Activated naive CD4-positive, alpha-beta T cell treated with anti-CD3 and anti-CD28 coated beads for 36 hours (primary cell): ENCODE results near the gene CPB1. TPM values are rescaled to one million over a fixed set of nuclear protein-coding genes. Genes with fewer than 3 reads are reported as not detected.

Experiments used
- CTCF ChIA-PET: fragments of 350-600 bp; sonication (Branson Sonifier 250); formaldehyde crosslinking; loops from one replicate; lab custom pipeline; 2021; ENCODE audit warnings: antibody characterized with exemption; lab: Charles Lee
- DNase-seq: peaks from one replicate; pipeline ENCODE4 v3.0.0-alpha.2; 2020
- H3K27ac Mint-ChIP-seq: one replicate; pipeline ENCODE4 v1.8.0; 2021; ENCODE audit warnings: mild to moderate bottlenecking, mixed read lengths
- H3K27me3 Mint-ChIP-seq: one replicate; pipeline ENCODE4 v1.8.0; 2021; ENCODE audit warnings: low read depth, mixed read lengths
- H3K36me3 Mint-ChIP-seq: one replicate; pipeline ENCODE4 v1.8.0; 2021; ENCODE audit warnings: low read depth, mixed read lengths
- H3K4me1 Mint-ChIP-seq: one replicate; pipeline ENCODE4 v1.8.0; 2021; ENCODE audit warnings: low read depth, mixed read lengths
- H3K4me3 Mint-ChIP-seq: one replicate; pipeline ENCODE4 v1.8.0; 2021; ENCODE audit warnings: mild to moderate bottlenecking, moderate library complexity, mixed read lengths
- H3K9me3 Mint-ChIP-seq: one replicate; pipeline ENCODE4 v1.8.0; 2021; ENCODE audit warnings: mixed read lengths
- intact Hi-C: fragments of 100-400 bp; cut with micrococcal nuclease; formaldehyde crosslinking; loops from one replicate; pipeline ENCODE4 v1.15.1; 2023
- total RNA-seq, 2 experiments: library from RNA; stranded (reverse); gene quantifications; one replicate each; pipeline ENCODE4 v1.2.3, GENCODE V29; 2021

The CPB1 gene
- total RNA-seq, 2 experiments from 2014 or later: not detected

- Mint-ChIP-seq H3K4me3 (no peak overlapping the region), H3K36me3 (no peaks in the 10 kb centered on the region), H3K27me3 (peaks cover 1% of the 10 kb centered on the region), H3K4me1 (no peaks in the 10 kb centered on the region), H3K27ac (no peak overlapping the region), H3K9me3 (no peaks in the 10 kb centered on the region)
- intact Hi-C loops: no loop called here
- CTCF ChIA-PET: no interaction called here
- no peak for DNase-seq
These were observed 18.3 kb downstream of the CPB1 start for GRCh38 chr3:148845756-148846395.

GRCh38 chr3:148847351-148847750, 19.7 kb downstream of the CPB1 start:
- Mint-ChIP-seq H3K36me3 (no peaks in the 10 kb centered on the region), H3K4me3 (no peak overlapping the region), H3K4me1 (no peaks in the 10 kb centered on the region), H3K27ac (no peak overlapping the region), H3K27me3 (no peaks in the 10 kb centered on the region), H3K9me3 (no peaks in the 10 kb centered on the region)
- intact Hi-C loops: no loop called here
- CTCF ChIA-PET: no interaction called here
- no peak for DNase-seq

GRCh38 chr3:148848410-148848809, 20.8 kb downstream of the CPB1 start:
- no peaks in the 10 kb centered on the region for H3K4me1 Mint-ChIP-seq
- DNase-seq: no peak
- no peak overlapping the region for H3K27ac Mint-ChIP-seq
- no peaks in the 10 kb centered on the region for H3K27me3 Mint-ChIP-seq
- CTCF ChIA-PET: interaction anchor here (0.8 kb wide), 1 partner anchor 11 kb away, joined by 4 read pairs; no protein-coding TSS in a partner anchor
- no peaks in the 10 kb centered on the region for H3K9me3 Mint-ChIP-seq
- no peak overlapping the region for H3K4me3 Mint-ChIP-seq
- no peaks in the 10 kb centered on the region for H3K36me3 Mint-ChIP-seq
- intact Hi-C loops: no loop called here

GRCh38 chr3:148852271-148852992, 24.8 kb downstream of the CPB1 start:
- Mint-ChIP-seq H3K36me3 (no peaks in the 10 kb centered on the region), H3K27me3 (peaks cover 7% of the 10 kb centered on the region), H3K27ac (no peak overlapping the region), H3K4me1 (no peaks in the 10 kb centered on the region), H3K4me3 (no peak overlapping the region), H3K9me3 (no peaks in the 10 kb centered on the region)
- no peak for DNase-seq
- CTCF ChIA-PET: interaction anchor here (1.4 kb wide), 1 partner anchor 12 kb away, joined by 6 read pairs; the partner anchor contains the start of gene CPA3
- intact Hi-C loops: no loop called here

- no peaks in the 10 kb centered on the region for H3K9me3 Mint-ChIP-seq
- no peaks in the 10 kb centered on the region for H3K36me3 Mint-ChIP-seq
- no peak overlapping the region for H3K4me3 Mint-ChIP-seq
- intact Hi-C loops: no loop called here
- peaks cover 7% of the 10 kb centered on the region for H3K27me3 Mint-ChIP-seq
- no peaks in the 10 kb centered on the region for H3K4me1 Mint-ChIP-seq
- CTCF ChIA-PET: interaction anchor here (0.9 to 1.4 kb wide), 2 partner anchors 11 to 72 kb away, joined by 4 to 6 read pairs; partner anchors contain the start of gene CPA3
- no peak overlapping the region for H3K27ac Mint-ChIP-seq
- DNase-seq: no peak
These were observed 25.5 kb downstream of the CPB1 start for GRCh38 chr3:148853076-148853475.

GRCh38 chr3:148854061-148854460, 26.4 kb downstream of the CPB1 start:
- no peak overlapping the region for H3K4me3 Mint-ChIP-seq
- no peaks in the 10 kb centered on the region for H3K4me1 Mint-ChIP-seq
- H3K36me3 Mint-ChIP-seq: no peaks in the 10 kb centered on the region
- intact Hi-C loops: no loop called here
- H3K27me3 Mint-ChIP-seq: peaks cover 7% of the 10 kb centered on the region
- CTCF ChIA-PET: interaction anchor here (0.9 to 1.4 kb wide), 2 partner anchors 10 to 71 kb away, joined by 4 to 6 read pairs; partner anchors contain the start of gene CPA3
- H3K27ac Mint-ChIP-seq: no peak overlapping the region
- no peaks in the 10 kb centered on the region for H3K9me3 Mint-ChIP-seq
- no peak for DNase-seq

- peaks cover 13% of the 10 kb centered on the region for H3K27me3 Mint-ChIP-seq
- intact Hi-C loops: no loop called here
- H3K27ac Mint-ChIP-seq: no peak overlapping the region
- H3K9me3 Mint-ChIP-seq: no peaks in the 10 kb centered on the region
- CTCF ChIA-PET: no interaction called here
- no peaks in the 10 kb centered on the region for H3K4me1 Mint-ChIP-seq
- no peak overlapping the region for H3K4me3 Mint-ChIP-seq
- no peaks in the 10 kb centered on the region for H3K36me3 Mint-ChIP-seq
- no peak for DNase-seq
These were observed 28.8 kb downstream of the CPB1 start for GRCh38 chr3:148856384-148856783.

GRCh38 chr3:148857316-148857715, 29.7 kb downstream of the CPB1 start:
- Mint-ChIP-seq H3K4me3 (no peak overlapping the region), H3K4me1 (no peaks in the 10 kb centered on the region), H3K27me3 (peaks cover 16% of the 10 kb centered on the region), H3K36me3 (no peaks in the 10 kb centered on the region), H3K9me3 (no peaks in the 10 kb centered on the region), H3K27ac (no peak overlapping the region)
- intact Hi-C loops: no loop called here
- DNase-seq: no peak
- CTCF ChIA-PET: no interaction called here

GRCh38 chr3:148861277-148861869, 33.8 kb downstream of the CPB1 start:
- Mint-ChIP-seq H3K36me3 (no peaks in the 10 kb centered on the region), H3K4me1 (no peaks in the 10 kb centered on the region), H3K9me3 (no peaks in the 10 kb centered on the region), H3K27me3 (peaks cover 8% of the 10 kb centered on the region), H3K27ac (no peak overlapping the region), H3K4me3 (no peak overlapping the region)
- intact Hi-C loops: loop anchor here (1.0 to 2.0 kb wide), 4 partner anchors 82 to 412 kb away; no protein-coding TSS in a partner anchor
- CTCF ChIA-PET: interaction anchor here (0.5 to 6.0 kb wide), 16 partner anchors 10 to 1925 kb away, joined by 3 to 89 read pairs (median 4); no protein-coding TSS in a partner anchor
- peak; percentile 6 for DNase-seq

- H3K36me3 Mint-ChIP-seq: no peaks in the 10 kb centered on the region
- intact Hi-C loops: no loop called here
- H3K27me3 Mint-ChIP-seq: peaks cover 18% of the 10 kb centered on the region
- no peak for DNase-seq
- no peaks in the 10 kb centered on the region for H3K9me3 Mint-ChIP-seq
- CTCF ChIA-PET: interaction anchor here (1.7 to 6.0 kb wide), 4 partner anchors 10 to 82 kb away, joined by 6 to 89 read pairs (median 8); no protein-coding TSS in a partner anchor
- H3K4me1 Mint-ChIP-seq: no peaks in the 10 kb centered on the region
- H3K27ac Mint-ChIP-seq: no peak overlapping the region
- no peak overlapping the region for H3K4me3 Mint-ChIP-seq
These were observed 35.7 kb downstream of the CPB1 start for GRCh38 chr3:148863297-148863696.

- peaks cover 18% of the 10 kb centered on the region for H3K27me3 Mint-ChIP-seq
- CTCF ChIA-PET: interaction anchor here (1.2 to 6.0 kb wide), 3 partner anchors 10 to 87 kb away, joined by 3 to 89 read pairs (median 6); no protein-coding TSS in a partner anchor
- no peak overlapping the region for H3K4me3 Mint-ChIP-seq
- no peak overlapping the region for H3K27ac Mint-ChIP-seq
- intact Hi-C loops: no loop called here
- no peak for DNase-seq
- no peaks in the 10 kb centered on the region for H3K9me3 Mint-ChIP-seq
- no peaks in the 10 kb centered on the region for H3K4me1 Mint-ChIP-seq
- no peaks in the 10 kb centered on the region for H3K36me3 Mint-ChIP-seq
These were observed 36.2 kb downstream of the CPB1 start for GRCh38 chr3:148863814-148864213.

- Mint-ChIP-seq H3K9me3 (no peaks in the 10 kb centered on the region), H3K27ac (no peak within 1 kb of the TSS), H3K27me3 (peaks cover 18% of the 10 kb centered on the region), H3K36me3 (no peaks in the 10 kb centered on the region), H3K4me1 (no peaks in the 10 kb centered on the region), H3K4me3 (no peak within 1 kb of the TSS)
- intact Hi-C loops: no loop called here
- CTCF ChIA-PET: interaction anchor here (1.4 to 6.0 kb wide), 3 partner anchors 12 to 80 kb away, joined by 5 to 89 read pairs (median 6); no protein-coding TSS in a partner anchor
- no peak for DNase-seq
These were observed 37.4 kb downstream of the CPB1 start, which contains the start of gene CPA3 for GRCh38 chr3:148865049-148865448. Gene CPA3 (plus strand): TSS chr3:148865296. CDS start chr3:148865308, 12 bp downstream.
